HG03378 (cell line): ENCODE measurements around the gene CENPVL3.
"Not testable (repeated sequence)": the region's sequence is repeated elsewhere in the genome, so short reads cannot be mapped to it uniquely, and the experiment has no call there.

Source experiments
- ATAC-seq: cut with Tn5 transposase; IDR thresholded peaks from one replicate; pipeline ENCODE4 v1.9.1; 2021; ENCODE audit warnings: mild to moderate bottlenecking, moderate library complexity; ENCODE audit not compliant: unreplicated experiment

CENPVL3 gene

DNA sequence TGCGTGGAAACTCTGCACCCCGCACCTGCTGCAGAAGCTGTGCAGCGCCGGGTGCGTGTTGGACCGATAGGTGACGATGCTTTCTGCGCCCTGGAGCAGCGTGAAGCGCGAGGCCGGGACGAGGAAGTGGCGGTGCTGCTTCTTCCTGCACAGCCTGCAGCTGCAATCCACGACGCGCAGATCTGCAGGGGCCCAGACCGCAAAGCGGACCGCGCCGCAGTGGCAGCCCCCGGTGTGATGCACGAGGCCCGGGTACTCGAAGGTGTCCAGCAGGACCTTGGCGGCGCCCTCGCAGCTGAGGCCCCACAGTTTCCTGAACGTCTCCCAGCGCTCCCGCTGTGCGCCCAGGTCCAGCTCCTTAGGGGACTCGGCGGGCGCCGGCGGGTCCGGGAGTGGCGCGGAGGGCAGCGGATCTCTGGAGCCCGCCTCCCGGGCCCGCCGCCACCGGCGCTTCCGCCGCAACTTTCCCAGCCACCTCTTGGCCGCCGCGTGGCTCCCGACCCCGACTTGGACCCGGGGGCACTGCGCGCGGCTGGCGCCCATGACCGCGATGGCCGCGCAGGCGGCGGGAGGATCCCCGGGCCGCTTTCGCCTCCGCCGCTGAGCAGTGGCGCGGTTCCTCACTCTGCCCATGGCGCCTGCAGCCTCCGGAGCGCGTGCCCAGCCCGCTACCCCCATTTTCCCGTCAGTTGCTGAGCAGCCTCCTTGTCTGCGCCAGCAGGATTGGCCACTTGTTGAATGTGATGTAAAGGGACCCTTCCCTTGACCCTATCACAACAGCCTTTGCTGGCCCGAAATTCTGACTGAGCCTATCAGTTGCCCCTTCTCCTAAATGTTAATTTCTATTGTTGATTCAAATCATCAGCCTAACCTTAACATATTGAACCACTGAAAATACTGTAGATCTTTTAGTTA is at the start of gene CENPVL3:
CENPVL3 (minus strand) TSS at position 672 of the 915 bp plus-strand sequence; CDS start at position 633, 39 bp downstream.
- ATAC-seq = not testable (repeated sequence)

DNA sequence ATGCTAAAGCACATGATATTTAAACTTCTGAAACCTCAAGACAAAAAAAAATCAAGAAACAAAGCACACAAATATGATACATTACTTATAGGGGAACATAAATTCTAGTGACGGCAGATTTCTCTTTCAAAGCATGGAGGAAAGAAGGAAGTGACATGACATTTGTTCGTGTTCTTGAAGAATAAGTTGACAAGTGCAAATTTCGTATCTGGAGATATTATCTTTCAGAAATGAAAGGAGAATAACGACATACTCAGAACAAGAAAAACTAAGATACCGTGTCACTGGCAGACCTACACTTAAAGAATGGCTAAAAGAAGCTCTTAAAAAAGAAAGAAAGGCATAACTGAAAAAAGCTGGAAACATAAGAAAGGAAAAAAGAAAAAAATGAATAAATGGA is 47.3 kb upstream of the CENPVL3 start:
- no peak for ATAC-seq

GRCh38 chrX:51643377-51643776 is 24.7 kb upstream of the CENPVL3 start:
- ATAC-seq = no peak

DNA sequence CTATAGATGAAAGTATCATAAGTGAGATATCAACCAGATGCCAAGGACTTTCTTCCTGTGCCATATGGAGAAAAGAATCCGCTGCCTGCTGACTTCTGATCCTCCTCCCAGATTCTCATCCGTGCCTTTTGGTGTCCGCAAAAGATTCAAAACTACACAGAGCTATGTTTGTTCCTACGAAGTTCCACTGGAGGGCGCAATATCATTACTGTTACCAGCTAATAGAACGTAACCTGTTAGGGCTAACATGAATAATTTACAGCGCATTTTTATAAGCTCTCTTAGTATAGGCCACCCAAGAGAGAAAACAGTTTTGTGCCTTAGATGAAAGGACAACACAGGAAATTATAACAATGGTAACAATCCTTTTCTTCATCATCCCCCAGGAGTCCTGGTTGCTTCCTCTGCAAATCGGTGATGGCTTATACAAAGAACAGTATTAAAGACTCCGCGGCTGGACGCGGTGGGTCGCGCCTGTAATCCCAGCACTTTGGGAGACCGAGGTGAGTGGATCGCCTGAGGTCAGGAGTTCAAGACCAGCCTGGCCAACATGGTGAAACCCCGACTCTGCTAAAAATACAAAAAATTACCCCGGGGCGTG is 22.8 kb upstream of the CENPVL3 start:
- ATAC-seq = no peak

DNA sequence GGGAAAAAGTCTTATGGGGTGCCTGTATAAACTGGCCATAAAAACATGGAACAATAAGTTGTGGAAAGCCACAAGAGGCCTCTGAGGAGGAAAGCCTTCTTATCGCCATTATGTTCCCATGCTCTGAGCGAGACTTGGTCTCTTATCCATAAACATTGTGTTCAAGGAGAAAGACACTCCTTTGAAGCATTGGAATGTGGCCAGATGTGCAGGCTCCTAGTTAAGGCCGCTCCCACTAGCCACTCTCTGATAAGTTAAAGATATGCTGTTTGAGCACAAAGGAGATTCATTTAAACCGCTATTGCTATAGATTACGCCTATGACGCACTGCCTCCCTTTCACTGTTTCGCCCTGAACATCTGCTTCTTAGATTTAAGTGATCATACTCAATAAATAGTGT is 17.8 kb upstream of the CENPVL3 start:
- ATAC-seq = not testable (repeated sequence)

- no peak for ATAC-seq
Measured at GRCh38 chrX:51614353-51615012, 4.2 kb downstream of the CENPVL3 start.

DNA sequence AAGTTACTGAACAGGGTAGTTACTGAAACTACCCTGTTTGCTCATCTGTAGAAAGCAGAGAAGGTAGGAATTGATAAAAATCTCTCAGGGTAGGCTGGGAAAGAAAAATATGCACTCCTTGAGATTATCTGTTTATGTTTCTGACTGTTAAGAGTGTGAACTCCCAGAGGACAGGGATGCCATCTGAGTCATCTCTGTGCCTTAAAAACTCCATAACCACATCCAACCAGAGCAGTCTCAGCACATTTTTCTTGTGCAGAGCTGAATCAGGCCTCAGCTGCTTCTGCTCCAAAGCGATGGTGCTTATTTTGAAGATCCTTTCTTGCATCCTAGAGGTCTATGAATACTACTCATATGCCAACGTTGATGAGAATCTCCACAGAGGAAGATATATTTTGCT is 9.9 kb downstream of the CENPVL3 start:
- no peak for ATAC-seq

GRCh38 chrX:51608126-51608525 is 10.6 kb downstream of the CENPVL3 start:
- ATAC-seq = no peak

- no peak for ATAC-seq
Measured at GRCh38 chrX:51606446-51606845, 12.3 kb downstream of the CENPVL3 start.

DNA sequence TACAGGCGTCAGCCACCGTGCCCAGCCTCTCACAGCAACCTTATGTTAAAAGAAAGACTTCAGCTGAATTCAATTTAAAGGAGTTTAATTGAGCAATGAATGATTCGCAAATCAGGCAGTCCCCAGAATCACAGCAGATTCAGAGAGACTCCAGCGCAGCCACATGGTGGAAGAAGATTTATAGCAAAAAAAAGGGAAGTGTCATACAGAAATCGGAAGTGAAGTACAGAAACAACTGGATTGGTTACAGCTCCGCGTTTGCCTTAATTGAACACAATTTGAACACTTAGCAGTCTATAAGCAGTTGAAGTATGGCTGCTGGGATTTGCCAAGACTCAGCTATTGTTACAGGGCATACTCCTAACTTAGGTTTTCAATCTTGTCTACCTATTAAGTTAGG is 19.8 kb downstream of the CENPVL3 start:
- ATAC-seq = no peak

GRCh38 chrX:51571874-51572273 is 46.8 kb downstream of the CENPVL3 start:
- no peak for ATAC-seq

GRCh38 chrX:51569561-51569960 is 49.2 kb downstream of the CENPVL3 start:
- ATAC-seq = no peak

GRCh38 chrX:51568586-51568985 is 50.1 kb downstream of the CENPVL3 start:
- ATAC-seq = no peak
